ENCODE data around the gene SUPT20HL1. TPM values are rescaled to one million over a fixed set of nuclear protein-coding genes. Genes with fewer than 3 reads are reported as not detected.
A peak's percentile ranks its signal among the peaks of the same experiment; 100 is the strongest.

Gene SUPT20HL1
- total and polyA plus RNA-seq, 2 of the 4 experiments (the other 2 are of a cell fraction) = not detected

GRCh38 chrX:24334461-24334860 is 26.0 kb upstream of the SUPT20HL1 start:
- Histone ChIP-seq H3K4me1 (ENCODE audit: control insufficient read depth, insufficient read depth, low read length) (no peaks in the 10 kb centered on the region), H2BK20ac (ENCODE audit: low read depth, low read length) (no peak overlapping the region), H3K27me3 (ENCODE audit: control insufficient read depth, insufficient read depth, low read length) (peaks cover 3% of the 10 kb centered on the region; the same call in 1 of the 2 replicates), H3K27ac (ENCODE audit: insufficient read depth, low read length) (no peak overlapping the region), H3K18ac (ENCODE audit: low read depth, low read length) (no peak overlapping the region), H2BK15ac (ENCODE audit: low read depth, low read length) (no peak overlapping the region), H4K91ac (ENCODE audit: insufficient read depth, low read depth, low read length) (no peak overlapping the region), H3K14ac (replicated peaks; ENCODE audit: low read depth, low read length) (no peak overlapping the region), H3K36me3 (ENCODE audit: control insufficient read depth, insufficient read depth, low read length) (no peaks in the 10 kb centered on the region), H3K9ac (ENCODE audit: low read depth, low read length) (no peak overlapping the region), H3K9me1 (ENCODE audit: insufficient read depth, low read length) (no peaks in the 10 kb centered on the region), H3K4me3 (ENCODE audit: insufficient read depth, low read depth, low read length) (no peak overlapping the region), H4K5ac (ENCODE audit: low read depth, low read length) (no peak overlapping the region), H3K4me2 (ENCODE audit: low read depth, low read length) (no peak overlapping the region), H3K4ac (ENCODE audit: low read depth, low read length) (no peak overlapping the region), H3K23ac (ENCODE audit: low read depth, low read length) (no peak overlapping the region), H3K9me3 (ENCODE audit: control insufficient read depth, insufficient read depth, low read length) (no peaks in the 10 kb centered on the region), H3K56ac (ENCODE audit: extremely low read depth, insufficient read depth, low read length) (no peak overlapping the region), H3K79me1 (ENCODE audit: low read depth in 1 of 2, low read length in 2 of 2) (no peaks in the 10 kb centered on the region), H2BK120ac (ENCODE audit: low read depth, low read length) (no peak overlapping the region), H2AK5ac (ENCODE audit: low read depth, low read length) (no peak overlapping the region), H4K8ac (ENCODE audit: low read depth in 2 of 2, low read length in 2 of 2) (no peak overlapping the region), H2AFZ (replicated peaks; ENCODE audit: low read length, poor library complexity) (no peak overlapping the region), H4K20me1 (ENCODE audit: insufficient read depth, low read length) (no peaks in the 10 kb centered on the region), H2BK5ac (ENCODE audit: low read depth, low read length, poor library complexity, severe bottlenecking) (no peak overlapping the region), H2AK9ac (replicated peaks; ENCODE audit: low read depth, low read length, poor library complexity) (no peak overlapping the region)
- in situ Hi-C loops (cut with MboI; ENCODE audit: low sequenced_read_pairs) (no loop called here), dilution Hi-C loops (cut with HindIII; ENCODE audit: low sequenced_read_pairs, unreplicated experiment) (no loop called here), intact Hi-C loops (cut with micrococcal nuclease) (no loop called here)
- no peak for TF ChIP-seq USF2 (IDR thresholded peaks at IDR 0.05; ENCODE audit: low read depth, low read length)
- TF ChIP-seq MAZ (IDR thresholded peaks at IDR 0.05; ENCODE audit: borderline replicate concordance, low read depth, low read length) = no peak
- TF ChIP-seq RFX5 (IDR thresholded peaks at IDR 0.05; ENCODE audit: low read depth, low read length) = no peak
- TF ChIP-seq NFE2L2 (IDR thresholded peaks at IDR 0.05; ENCODE audit: low read depth, low read length) = no peak
- no peak for TF ChIP-seq RAD21 (IDR thresholded peaks at IDR 0.05; ENCODE audit: low read length)
- no peak for TF ChIP-seq MXI1 (IDR thresholded peaks at IDR 0.05; ENCODE audit: borderline replicate concordance, low read depth, low read length)
- TF ChIP-seq ELK1 (IDR thresholded peaks at IDR 0.05; ENCODE audit: borderline replicate concordance, low read depth, low read length) = no peak
- no peak for TF ChIP-seq SMC3 (IDR thresholded peaks at IDR 0.05; ENCODE audit: low read depth, low read length)
- DNase-seq (peak; percentile 6), ATAC-seq (ENCODE audit: low read depth) (no peak)
- ChIA-PET POLR2A (ENCODE audit: unreplicated experiment) (no interaction called here), CTCF (no interaction called here)
- BruUV-seq (replicated peaks) = no TSS peak

All from IMR-90 (cell line).